Stomach (tissue), 4 donors: ENCODE results near the gene FBXW10.
"Not testable (repeated sequence)": the region's sequence is repeated elsewhere in the genome, so short reads cannot be mapped to it uniquely, and the experiment has no call there.

ENCODE experiments used
- CTCF ChIP-seq, 7 experiments: fragments of 450-650 bp in 4 of 7; fragments of 200-600 bp in 3 of 7; sonication (generic) in 3 of 7; IDR thresholded peaks; one replicate each; pipeline ENCODE4 v1.5.1; 2016 to 2019; ENCODE audit warnings: antibody characterized with exemption in 7 of 7, control low read depth in 2 of 7, mild to moderate bottlenecking in 1 of 7
- EP300 ChIP-seq: sonication (generic); formaldehyde crosslinking; IDR thresholded peaks from one replicate; pipeline ENCODE4 v1.6.1; 2017; ENCODE audit warnings: antibody characterized with exemption
- POLR2A ChIP-seq, 4 donors: fragments of 450-650 bp; IDR thresholded peaks; one replicate each; pipeline ENCODE4 v1.6.1; 2016; ENCODE audit warnings: antibody characterized with exemption in 4 of 4, control low read depth in 2 of 4, mild to moderate bottlenecking in 1 of 4, moderate library complexity in 1 of 4
- POLR2AphosphoS5 ChIP-seq, 3 donors: sonication (generic); formaldehyde crosslinking; IDR thresholded peaks; one replicate each; pipeline ENCODE4 v1.6.1; 2016; ENCODE audit warnings: antibody characterized with exemption in 3 of 3

DNA sequence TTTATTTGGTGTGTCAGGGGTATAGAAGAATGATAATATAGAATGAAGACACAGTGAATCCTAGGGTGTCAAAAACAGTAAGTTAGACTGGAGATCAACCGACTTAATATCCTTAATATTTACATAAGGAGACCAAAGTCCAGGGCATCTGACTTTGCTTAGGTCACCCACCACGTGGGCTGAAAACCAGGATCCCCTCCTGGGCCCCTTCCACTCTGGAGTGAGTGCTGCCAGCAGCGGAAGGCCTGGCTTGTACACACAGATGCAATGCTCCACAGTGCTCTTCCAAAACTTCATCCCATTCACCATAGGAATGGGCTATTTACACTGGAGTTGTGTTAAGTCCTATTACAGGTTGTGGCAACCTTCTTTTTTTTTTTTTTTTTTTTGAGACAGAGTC is 2.7 kb downstream of the FBXW10 start:
- not testable (repeated sequence) for TF ChIP-seq POLR2AphosphoS5 (IDR thresholded peaks at IDR 0.05); CTCF (IDR thresholded peaks at IDR 0.05); POLR2A (IDR thresholded peaks at IDR 0.05); EP300
